ENCODE results near the gene TRPM2.

DNA sequence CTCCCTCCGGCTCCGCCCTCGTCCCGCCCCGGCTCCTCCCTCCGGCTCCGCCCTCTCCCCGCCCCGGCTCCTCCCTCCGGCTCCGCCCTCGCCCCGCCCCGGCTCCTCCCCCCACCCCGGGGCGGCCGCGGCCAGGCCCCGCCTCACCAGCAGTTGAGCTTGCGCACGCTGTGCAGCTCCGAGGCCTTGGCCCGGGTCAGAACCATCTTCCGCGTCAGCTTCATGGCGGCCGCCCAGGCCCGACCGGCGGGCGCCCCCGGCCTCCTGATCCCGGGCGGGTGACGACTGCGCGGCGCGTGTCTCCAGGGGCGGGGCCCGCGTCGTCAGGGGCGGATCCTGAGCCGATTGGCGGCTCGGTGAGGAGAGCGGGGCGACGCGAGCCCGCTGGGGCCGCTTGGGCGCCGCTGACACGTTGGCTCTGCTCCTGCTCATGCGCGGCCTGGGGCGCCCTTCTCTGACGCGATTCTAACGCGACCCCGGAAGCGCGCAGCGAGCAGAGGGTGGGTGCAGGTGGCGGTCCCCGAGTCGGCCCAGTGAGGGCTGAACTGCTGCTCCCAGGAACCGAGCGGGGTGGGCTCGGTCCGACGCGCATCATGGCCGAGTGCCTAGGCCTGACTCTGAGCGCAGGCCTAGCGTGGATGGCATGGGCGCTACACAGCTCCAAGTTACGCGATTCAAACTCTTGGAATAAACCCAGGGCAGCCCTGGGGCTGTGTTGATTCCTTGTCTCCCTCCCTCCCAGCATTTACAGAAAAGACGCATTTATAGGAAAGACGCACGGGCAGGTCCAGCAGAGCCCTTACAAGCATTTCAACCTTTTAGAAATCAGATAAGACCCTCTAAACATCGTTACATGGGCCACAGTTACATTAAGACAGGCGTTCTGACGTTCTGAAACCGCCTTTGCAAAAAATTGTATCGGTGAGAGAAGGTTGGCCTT is 14.2 kb upstream of the TRPM2 start, which contains the start of gene CFAP410:
- TF ChIP-seq POLR2A (IDR thresholded peaks at IDR 0.05; ENCODE audit: low read depth, low read length) (peak; percentile 94), POLR2AphosphoS5 (IDR thresholded peaks at IDR 0.05; ENCODE audit: low read depth, low read length) (peak; percentile 93)
